H1 (cell line): Measurements from ENCODE around the gene SH3PXD2A. TPM values are rescaled to one million over a fixed set of nuclear protein-coding genes. Genes with fewer than 3 reads are reported as not detected.
A peak's percentile ranks its signal among the peaks of the same experiment; 100 is the strongest.

Source experiments
- ASH2L ChIP-seq: fragments of 200-600, 300-600 bp; sonication (generic); IDR thresholded peaks from one replicate; pipeline ENCODE4 v1.7.1; 2017; ENCODE audit warnings: low read length
- BACH1 ChIP-seq: IDR thresholded peaks from 2 replicates; pipeline ENCODE4 v1.6.1; 2012; ENCODE audit warnings: low read length, improper control_type of control experiment
- MAFK ChIP-seq: IDR thresholded peaks from 2 replicates; pipeline ENCODE4 v1.6.1; 2012; ENCODE audit warnings: low read depth, mild to moderate bottlenecking, improper control_type of control experiment, low read length
- POLR2A ChIP-seq, 2 experiments: IDR thresholded peaks; 1 replicate in 1 of 2; 2 replicates in 1 of 2; pipeline ENCODE4 v1.6.1; 2011; ENCODE audit warnings: low read depth in 2 of 2, low read length in 2 of 2, mild to moderate bottlenecking in 2 of 2; ENCODE audit errors: control extremely low read depth in 1 of 2
- RFX5 ChIP-seq: IDR thresholded peaks from 2 replicates; pipeline ENCODE4 v1.6.1; 2011; ENCODE audit warnings: low read depth, low read length, improper control_type of control experiment, borderline replicate concordance
- SIN3A ChIP-seq, 2 experiments: IDR thresholded peaks in 1 of 2; conservative IDR thresholded peaks in 1 of 2; 2 replicates each; pipeline ENCODE4 v1.6.1; 2011 to 2012; ENCODE audit warnings: low read length in 2 of 2, improper control_type of control experiment in 1 of 2, low read depth in 1 of 2, mild to moderate bottlenecking in 1 of 2
- YY1 ChIP-seq: IDR thresholded peaks from 2 replicates; pipeline ENCODE4 v1.6.1; 2011; ENCODE audit warnings: low read depth, mild to moderate bottlenecking, low read length
- polyA plus RNA-seq, 7 experiments: library from polyadenylated mRNA; depleted of rRNA in 3 of 7; stranded (reverse) in 5 of 7; unstranded in 2 of 7; fragments of >200 nt in 5 of 7; fragments of 200-250 nt in 2 of 7; gene quantifications; 1 replicate in 5 of 7; 2 replicates in 1 of 7; 4 replicates in 1 of 7; pipeline versions ENCODE4 v1.2.1 to v1.2.3, GENCODE V29; 2011 to 2013; ENCODE audit warnings: missing spikeins in 2 of 7, mixed read lengths in 2 of 7
- total RNA-seq: library from RNA; stranded (reverse); fragmentation: NEBNext Ultra II Directional; extraction: Animal tissue kit (Norgen Biotek cat#: 25700); gene quantifications from 2 replicates; pipeline ENCODE4 v1.2.1, GENCODE V29; 2021
- TF ChIP-seq, protein P1 (sequence below): IDR thresholded peaks from 2 replicates; pipeline ENCODE4 v1.6.1; 2012; ENCODE audit warnings: inconsistent platforms
- TF ChIP-seq, protein P2 (sequence below): IDR thresholded peaks from 2 replicates; pipeline ENCODE4 v1.6.1; 2012; ENCODE audit warnings: inconsistent platforms

SH3PXD2A gene
- total and polyA plus RNA-seq, 2 of the 8 experiments (the other 6 are each of a cell fraction or from before 2014, with no cell fraction given) = 5.4 to 16.3 TPM

DNA sequence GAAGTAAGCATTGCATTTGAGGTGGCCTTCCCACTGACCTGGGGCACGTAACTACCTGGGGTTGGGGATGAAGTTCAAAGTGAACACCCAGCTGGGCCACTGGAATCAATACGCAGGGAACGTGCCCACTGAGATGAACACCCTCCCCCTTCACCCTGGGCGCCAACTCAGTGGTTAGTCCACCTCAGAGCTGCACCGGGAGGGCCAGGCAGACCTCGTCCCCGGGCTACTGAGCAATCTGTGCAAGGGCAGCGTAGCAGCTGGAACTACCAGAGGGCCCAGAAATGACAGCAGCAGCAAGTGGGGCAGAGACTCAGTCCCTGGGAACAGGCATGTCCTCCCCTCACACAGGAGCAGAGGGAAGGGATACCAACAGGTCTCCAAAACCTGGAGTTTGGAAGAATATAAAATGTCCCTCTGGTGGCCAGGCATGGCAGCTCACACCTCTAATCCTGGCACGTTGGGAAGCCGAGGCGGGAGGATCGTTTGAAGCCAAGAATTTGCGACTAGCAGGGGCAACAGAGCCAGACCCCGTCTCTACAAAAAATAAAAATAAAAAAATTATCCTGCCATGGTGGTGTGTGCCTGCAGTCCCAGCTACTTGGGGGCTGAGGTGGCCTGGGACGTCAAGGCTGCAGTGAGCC, 143.9 kb downstream of the SH3PXD2A start (continued):
- TF ChIP-seq, protein P1, sequence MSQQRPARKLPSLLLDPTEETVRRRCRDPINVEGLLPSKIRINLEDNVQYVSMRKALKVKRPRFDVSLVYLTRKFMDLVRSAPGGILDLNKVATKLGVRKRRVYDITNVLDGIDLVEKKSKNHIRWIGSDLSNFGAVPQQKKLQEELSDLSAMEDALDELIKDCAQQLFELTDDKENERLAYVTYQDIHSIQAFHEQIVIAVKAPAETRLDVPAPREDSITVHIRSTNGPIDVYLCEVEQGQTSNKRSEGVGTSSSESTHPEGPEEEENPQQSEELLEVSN = peak; percentile 92
- TF ChIP-seq, protein P2, sequence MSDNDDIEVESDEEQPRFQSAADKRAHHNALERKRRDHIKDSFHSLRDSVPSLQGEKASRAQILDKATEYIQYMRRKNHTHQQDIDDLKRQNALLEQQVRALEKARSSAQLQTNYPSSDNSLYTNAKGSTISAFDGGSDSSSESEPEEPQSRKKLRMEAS = peak; percentile 77
- no peak for TF ChIP-seq ASH2L
- TF ChIP-seq POLR2A (IDR thresholded peaks at IDR 0.05; ENCODE audit: control extremely low read depth in 1 of 2, low read depth in 2 of 2, low read length in 2 of 2) = no peak
- TF ChIP-seq MAFK = no peak
- no peak for TF ChIP-seq BACH1
- TF ChIP-seq YY1 = no peak
- no peak for TF ChIP-seq SIN3A (conservative IDR thresholded peaks at IDR 0.05 in 1 of 2, IDR thresholded peaks at IDR 0.05 in 1 of 2; ENCODE audit: low read depth in 1 of 2, low read length in 2 of 2)
- TF ChIP-seq RFX5 = no peak
